GM20000 (cell line): ENCODE data around the gene EFCAB12.

Experiments
- DNase-seq: peaks from one replicate; pipeline ENCODE4 v3.0.0; 2012; ENCODE audit warnings: low spot score
- TF ChIP-seq, protein P1 (sequence below): IDR thresholded peaks from 2 replicates; pipeline ENCODE4 v1.5.1; 2012; ENCODE audit warnings: mild to moderate bottlenecking, control low read depth; ENCODE audit errors: extremely low read depth, missing control alignments

Gene EFCAB12

DNA sequence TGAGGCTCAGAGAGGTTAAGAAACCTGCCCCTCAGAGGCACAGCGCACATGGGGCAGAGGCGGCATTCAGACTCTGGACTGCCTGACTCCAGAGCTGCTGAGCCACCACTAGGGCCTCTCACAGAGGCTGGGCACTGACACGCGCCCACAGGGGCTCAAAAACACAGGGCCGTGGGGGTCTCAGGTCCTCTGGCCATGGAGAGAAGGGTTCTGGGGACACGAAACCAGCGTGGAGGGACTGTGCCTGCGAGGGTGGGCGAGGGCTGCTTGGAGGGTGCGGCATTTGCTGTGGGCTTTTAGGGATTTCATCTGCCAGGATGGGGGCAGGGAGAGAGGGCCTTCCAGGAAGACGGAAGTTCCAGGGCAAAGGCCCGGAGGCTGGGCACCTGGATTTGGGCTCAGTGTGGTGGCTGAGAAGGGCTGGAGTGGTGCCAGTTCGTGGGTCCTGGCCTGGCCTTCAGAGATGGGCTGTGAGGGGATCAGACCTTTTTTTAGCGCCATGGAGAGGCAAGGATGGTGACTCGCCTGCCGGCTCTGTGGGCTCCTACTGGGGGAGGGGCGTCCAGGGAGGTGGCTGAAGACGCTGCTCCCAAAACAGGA lies 69.6 kb downstream of the EFCAB12 start:
- TF ChIP-seq, protein P1, sequence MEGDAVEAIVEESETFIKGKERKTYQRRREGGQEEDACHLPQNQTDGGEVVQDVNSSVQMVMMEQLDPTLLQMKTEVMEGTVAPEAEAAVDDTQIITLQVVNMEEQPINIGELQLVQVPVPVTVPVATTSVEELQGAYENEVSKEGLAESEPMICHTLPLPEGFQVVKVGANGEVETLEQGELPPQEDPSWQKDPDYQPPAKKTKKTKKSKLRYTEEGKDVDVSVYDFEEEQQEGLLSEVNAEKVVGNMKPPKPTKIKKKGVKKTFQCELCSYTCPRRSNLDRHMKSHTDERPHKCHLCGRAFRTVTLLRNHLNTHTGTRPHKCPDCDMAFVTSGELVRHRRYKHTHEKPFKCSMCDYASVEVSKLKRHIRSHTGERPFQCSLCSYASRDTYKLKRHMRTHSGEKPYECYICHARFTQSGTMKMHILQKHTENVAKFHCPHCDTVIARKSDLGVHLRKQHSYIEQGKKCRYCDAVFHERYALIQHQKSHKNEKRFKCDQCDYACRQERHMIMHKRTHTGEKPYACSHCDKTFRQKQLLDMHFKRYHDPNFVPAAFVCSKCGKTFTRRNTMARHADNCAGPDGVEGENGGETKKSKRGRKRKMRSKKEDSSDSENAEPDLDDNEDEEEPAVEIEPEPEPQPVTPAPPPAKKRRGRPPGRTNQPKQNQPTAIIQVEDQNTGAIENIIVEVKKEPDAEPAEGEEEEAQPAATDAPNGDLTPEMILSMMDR: no peak
- no peak for DNase-seq

DNA sequence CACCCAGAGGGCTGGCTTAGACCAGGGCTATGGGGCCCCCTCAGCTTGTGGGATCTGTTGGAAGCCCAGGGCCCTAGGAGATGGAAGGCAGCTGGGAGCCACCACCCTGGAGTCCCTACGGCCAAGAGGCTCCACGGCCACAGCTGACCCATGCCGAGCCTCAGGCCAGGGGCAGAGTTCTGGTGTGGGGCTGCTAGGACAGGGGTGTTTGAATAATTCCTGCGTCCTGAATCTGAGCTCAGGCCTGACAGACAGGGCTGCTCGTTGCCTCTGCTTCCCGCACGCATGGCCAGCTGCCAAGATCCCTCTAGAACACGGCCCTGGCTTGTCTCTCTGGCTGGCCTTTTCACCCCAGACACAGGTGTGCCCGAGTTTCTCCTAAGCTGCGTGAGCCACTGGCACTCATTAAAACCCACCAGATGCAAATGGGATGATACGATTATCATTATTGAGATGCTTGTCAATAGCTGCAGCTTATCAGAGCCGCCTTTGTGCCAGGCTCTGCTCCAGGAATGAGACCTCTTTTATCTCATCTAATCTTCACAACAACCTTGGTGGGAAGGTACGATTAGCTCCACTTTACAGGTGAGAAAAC lies 70.2 kb downstream of the EFCAB12 start:
- TF ChIP-seq, protein P1: no peak
- no peak for DNase-seq

DNA sequence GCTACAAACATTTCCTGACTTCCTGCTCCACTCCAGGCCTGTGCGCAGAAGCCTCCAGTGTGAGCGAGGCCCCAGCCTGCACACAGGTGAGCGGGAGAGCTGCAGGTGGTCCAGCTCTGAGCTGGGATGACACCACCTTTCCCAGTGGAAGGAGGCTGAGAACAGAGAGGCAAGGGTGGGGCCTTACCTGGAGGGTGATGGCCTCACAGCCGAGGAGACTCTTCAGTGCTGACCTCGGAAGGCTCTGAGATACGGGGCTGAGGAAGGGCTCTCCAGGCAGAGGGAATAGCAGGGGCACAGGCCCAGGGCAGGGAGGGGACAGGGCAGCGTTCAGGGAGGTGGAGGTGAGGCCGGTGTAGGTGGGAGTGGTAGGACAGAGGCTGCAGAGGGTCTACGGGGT lies 70.8 kb downstream of the EFCAB12 start:
- no peak for DNase-seq
- TF ChIP-seq, protein P1: no peak

DNA sequence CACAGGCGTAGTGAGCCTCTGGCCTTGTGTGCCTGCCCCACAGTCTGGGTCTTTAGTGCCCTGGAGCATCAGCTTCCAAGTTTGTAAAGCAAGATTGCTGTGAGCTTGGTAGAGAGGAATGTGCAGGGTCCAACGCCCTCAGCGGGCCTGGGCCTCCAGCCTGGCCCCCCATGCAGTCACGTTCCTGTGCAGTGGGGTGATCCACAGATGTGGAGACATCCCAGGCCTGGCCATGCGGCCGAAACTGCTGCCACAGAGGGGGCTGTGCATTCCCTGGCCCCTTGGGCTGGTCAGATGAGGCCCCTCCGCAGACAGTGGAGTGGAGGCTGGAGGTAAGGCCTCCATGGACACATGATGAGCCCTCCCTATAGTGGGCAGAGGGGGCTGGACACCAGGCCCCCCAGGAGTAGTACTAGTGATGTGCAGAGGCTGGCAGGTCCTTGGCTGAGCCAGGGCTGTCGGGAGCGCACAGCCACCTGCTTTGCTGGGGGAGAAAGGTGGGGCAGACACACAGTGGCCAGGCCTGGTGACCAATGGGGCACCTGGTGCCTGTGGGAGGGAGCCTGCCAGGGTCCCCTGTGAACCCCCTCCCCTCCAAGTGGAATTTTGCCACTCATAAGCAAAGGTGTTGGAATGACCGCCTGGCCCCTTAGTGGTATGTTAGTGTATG lies 71.5 kb downstream of the EFCAB12 start:
- TF ChIP-seq, protein P1: no peak
- DNase-seq: no peak

DNA sequence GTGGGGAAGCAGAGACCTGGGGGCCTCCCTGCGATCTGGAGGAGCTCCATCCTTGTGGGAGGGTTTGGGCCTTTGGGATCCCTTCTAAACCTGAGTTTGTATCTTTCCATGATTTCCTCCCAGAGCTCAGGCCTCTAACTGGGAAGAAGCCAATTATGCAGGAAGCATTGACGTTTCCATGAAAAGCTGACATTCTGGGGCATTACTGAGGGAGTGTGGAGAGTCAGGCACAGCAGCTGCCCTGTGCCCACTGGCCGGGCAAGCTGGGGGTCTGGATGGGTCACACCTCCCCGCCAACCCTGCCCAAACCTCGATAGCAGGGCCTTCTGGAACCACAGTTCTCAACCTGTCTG lies 74.9 kb downstream of the EFCAB12 start:
- TF ChIP-seq, protein P1: no peak
- DNase-seq: no peak

DNA sequence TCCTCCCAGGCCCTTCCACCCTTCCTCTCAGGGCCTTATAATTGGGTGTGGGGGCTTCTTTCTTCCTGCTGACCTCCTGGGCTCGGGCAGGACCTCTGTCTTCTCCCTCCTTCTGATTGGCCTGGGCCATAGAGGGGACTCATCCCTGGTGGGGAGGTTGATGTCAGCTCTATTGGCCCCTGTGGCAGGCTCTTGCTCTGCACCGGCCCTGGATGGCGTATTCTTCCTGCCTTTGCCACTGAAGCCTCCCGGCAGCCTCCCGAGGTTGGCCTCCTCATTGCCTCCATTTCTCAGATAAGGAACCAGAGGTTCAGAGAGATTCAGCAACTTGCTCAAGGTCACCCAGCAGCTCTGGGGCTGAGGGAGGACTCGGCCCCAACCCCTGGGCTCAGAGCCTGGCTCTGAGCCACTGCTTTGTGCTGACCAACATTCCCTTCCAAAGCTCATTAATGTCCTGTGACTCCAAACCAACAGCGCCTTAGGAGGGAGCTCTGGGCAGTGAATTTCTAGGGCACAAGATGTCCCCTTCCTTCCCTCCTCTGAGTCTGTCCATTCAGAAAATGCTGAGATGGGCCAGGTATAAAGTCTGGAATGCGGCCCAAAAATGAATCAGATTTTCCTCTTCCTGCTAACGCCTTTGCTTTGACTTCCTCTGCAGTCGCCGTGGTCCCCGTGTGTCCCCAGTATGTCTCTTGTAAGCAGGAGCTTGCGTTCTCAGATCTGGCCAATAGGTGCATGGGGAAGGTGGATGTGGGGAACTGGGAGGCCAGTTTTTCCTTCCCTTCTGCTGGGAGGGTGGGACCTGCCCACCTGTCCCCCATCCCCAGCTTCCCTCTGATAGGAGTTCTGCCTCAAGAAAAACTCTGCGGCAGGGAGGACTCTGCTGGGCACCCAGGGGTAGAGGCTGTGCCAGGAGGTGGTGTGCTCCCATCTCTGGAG lies 75.5 kb downstream of the EFCAB12 start:
- TF ChIP-seq, protein P1: no peak
- DNase-seq: no peak
